Measurements from ENCODE around the gene CEP55.
A peak's percentile ranks its signal among the peaks of the same experiment; 100 is the strongest.

The CEP55 gene

GRCh38 chr10:93471110-93471651 lies 25.2 kb upstream of the CEP55 start:
- DNase-seq: no peak

- DNase-seq: no peak
Measured at GRCh38 chr10:93473161-93473560, 23.3 kb upstream of the CEP55 start.

GRCh38 chr10:93473804-93474472 lies 22.5 kb upstream of the CEP55 start:
- no peak for DNase-seq

- no peak for DNase-seq
Measured at GRCh38 chr10:93475227-93475626, 21.2 kb upstream of the CEP55 start.

- no peak for DNase-seq
Measured at GRCh38 chr10:93475871-93476270, 20.5 kb upstream of the CEP55 start.

DNA sequence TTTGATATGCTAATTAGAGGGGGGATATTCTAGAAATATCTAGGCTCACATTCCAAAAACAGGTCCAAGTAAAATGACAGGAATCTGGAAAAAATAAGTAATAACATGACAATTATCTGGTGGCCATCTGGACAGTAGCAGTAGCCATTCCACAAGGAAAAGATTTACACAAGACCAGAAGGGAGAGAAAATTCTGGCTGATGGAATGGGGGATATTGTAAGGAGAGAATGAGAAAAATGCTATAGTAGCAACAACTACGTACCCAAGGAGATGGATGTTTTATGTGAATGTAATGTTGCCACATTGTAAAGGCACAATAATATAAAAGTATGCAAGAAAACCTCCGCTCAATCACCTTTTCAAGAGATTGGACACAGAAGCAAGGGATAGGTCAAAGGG lies 19.7 kb upstream of the CEP55 start:
- no peak for DNase-seq

- no peak for DNase-seq
Measured at GRCh38 chr10:93478873-93479272, 17.5 kb upstream of the CEP55 start.

- no peak for DNase-seq
Measured at GRCh38 chr10:93481637-93482144, 14.7 kb upstream of the CEP55 start.

- DNase-seq: peak; percentile 34
Measured at GRCh38 chr10:93482145-93482834, 14.1 kb upstream of the CEP55 start, which contains the start of gene MYOF. Gene MYOF, minus strand, starts transcription at chr10:93482334. Its CDS starts 140 bp downstream, at chr10:93482194.

- no peak for DNase-seq
Measured at GRCh38 chr10:93485690-93486089, 10.7 kb upstream of the CEP55 start.

DNA sequence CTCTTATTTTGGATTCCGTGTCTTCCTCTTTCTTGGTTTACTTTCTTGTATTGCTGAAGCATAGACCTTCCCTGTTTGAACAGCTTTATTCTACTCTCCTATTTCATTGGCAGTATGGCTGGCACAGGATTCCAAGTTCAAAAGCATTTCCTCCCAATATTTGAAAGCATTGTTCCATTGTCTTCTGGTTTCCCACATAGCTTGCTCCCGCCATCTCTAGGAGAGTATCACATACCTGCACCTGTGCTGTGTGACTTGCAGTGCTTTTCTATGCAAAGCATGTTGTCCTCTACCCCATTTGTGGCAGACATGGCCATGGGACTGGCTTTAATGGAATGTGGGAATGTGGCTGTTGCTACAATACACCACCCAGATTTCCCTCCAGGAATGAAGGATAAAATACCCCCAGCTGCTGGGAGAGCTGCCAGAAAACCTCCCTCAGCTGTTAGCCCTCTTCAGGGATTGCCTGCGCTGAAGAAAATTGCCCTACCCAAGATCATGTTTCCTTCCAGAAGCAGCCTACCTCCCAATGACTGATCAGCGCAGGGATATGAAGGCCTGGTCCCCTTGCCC lies 7.4 kb upstream of the CEP55 start:
- DNase-seq: no peak

DNA sequence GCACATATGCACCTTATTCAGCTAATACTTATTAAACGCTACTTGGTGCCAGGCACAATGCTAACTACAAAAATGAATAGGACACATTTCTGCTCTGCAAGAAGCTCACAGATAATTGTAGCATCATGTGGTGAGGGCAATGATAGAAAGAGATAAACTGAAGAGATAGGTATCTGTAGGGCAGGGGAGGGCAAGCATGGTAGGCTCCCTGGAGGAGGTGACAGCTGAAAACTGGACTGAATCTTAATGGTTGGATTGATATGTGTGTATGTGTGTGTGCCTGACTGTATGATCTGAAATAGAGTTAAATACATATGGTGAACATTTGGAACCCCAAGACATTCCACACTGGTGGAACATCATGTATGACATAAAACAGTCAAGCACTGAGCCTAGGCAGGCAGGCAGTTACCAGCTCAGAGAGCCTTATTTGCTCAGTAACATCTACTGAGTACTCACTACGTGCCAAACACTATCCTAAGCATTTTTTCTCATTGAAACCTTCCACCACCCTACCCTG lies 4.8 kb upstream of the CEP55 start:
- DNase-seq: no peak

GRCh38 chr10:93493162-93493561 lies 3.2 kb upstream of the CEP55 start:
- DNase-seq: no peak

- DNase-seq: no peak
Measured at GRCh38 chr10:93494494-93494893, 1.9 kb upstream of the CEP55 start.

DNA sequence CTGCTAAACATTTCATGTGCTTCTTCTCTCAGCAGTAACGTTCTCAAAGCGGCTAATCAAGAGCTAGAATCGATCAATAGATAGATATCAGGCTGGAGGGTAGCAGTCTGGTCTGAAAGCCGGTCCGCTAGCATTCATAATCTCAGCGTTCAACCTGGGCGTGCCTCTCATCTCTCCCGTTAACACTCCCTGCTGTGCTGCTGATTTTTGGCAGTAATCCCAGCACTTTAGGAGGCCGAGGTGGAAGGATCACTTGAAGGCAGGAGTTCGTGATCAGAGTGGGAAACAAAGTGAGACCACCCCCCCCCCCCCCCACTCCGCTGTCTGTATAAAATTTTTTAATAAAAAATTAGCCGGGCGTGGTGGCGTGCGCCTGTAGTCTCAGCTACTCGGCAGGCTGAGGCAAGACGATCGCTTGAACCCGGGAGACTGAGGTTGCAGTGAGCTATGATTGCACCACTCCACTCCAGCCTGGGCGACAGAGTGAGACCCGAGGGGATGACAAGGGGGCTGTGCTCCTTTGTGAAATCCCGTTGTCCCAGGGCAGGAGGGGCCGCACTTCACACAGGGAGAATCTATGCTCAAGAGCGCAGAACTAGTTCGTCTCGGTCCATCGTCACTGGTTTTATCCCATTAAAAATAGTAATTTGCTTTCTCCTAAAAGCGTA lies 624 bp upstream of the CEP55 start:
- DNase-seq: peak; percentile 12

- no peak for DNase-seq
Measured at GRCh38 chr10:93498166-93498565, 1.8 kb downstream of the CEP55 start.

DNA sequence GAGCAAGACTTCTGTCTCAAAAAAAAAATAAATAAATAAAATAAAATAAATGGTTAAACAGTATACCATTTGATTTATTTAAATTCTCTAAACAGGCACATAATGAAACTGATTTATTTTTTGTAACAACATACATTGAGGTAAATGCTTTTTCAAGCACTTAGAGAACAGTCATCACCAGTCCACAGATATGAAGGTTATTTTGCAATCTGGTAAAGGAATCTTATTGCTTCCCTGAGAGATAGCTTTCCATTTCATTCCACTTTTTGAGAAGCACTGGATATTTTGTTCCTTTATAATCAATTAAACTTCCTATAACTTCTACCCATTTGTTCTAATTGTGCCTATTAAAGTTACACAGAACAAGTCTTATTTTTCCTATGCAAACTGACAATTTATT lies 5.2 kb downstream of the CEP55 start:
- no peak for DNase-seq

- DNase-seq: no peak
Measured at GRCh38 chr10:93503075-93503474, 6.7 kb downstream of the CEP55 start.

DNA sequence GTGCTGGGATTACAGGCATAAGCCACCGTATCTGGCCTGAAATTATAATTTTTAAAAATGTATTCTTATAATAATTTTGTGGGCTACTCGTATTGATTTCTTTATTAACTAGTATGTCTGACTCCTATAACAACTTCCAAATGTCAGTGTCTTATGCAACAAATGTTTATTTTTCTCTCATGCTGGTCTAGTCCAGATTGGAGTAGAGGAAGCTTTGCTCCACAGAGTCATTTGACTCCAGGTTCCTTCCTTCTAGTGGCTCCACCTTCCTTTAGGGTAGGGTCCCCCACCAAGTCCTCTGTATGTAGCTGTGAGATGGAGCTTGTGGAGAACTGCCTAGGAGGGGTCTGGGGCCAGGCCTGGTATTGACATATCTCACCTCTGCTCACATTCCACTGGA lies 8.7 kb downstream of the CEP55 start:
- no peak for DNase-seq

DNA sequence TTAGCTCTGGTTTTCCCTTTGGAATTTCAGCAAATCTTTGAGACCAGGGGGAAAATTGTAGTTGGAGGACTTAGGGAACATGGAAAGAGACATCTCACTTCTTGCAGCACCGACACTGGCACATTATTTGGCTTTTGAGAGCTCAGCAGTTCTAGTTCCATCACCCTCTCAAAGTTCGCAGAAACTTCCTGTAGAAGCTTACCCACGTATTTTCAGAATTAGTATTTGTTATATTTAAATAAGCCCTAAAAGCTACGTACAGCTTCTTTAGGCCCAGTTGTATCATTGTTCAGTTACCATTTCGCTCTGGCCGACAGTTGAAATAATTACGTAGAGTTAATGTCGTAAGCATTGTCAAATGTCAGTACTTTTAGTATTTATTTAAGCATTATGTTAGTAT lies 13.4 kb downstream of the CEP55 start:
- no peak for DNase-seq

GRCh38 chr10:93512565-93512964 lies 16.2 kb downstream of the CEP55 start:
- no peak for DNase-seq

GRCh38 chr10:93513091-93513490 lies 16.7 kb downstream of the CEP55 start:
- no peak for DNase-seq

GRCh38 chr10:93514521-93514920 lies 18.1 kb downstream of the CEP55 start:
- no peak for DNase-seq
